Spleen (tissue), 11 donors: ENCODE data around the gene MAPK14. TPM values are rescaled to one million over a fixed set of nuclear protein-coding genes. Genes with fewer than 3 reads are reported as not detected.

ENCODE experiments used
- DNase-seq: peaks from one replicate; pipeline ENCODE4 v3.0.0-alpha.2; 2020
- H3K27ac ChIP-seq, 8 donors: fragments of 200-600 bp; sonication (generic) in 7 of 8; 1 replicate in 4 of 8; 2 replicates in 4 of 8; pipeline versions ENCODE4 v1.5.0 to v1.8.0; 2016 to 2021; ENCODE audit warnings: inconsistent platforms in 4 of 8, mild to moderate bottlenecking in 4 of 8, moderate library complexity in 1 of 8
- H3K27me3 ChIP-seq, 7 donors: fragments of 200-600 bp; sonication (generic) in 6 of 7; replicated peaks in 1 of 7; 1 replicate in 4 of 7; 2 replicates in 3 of 7; pipeline versions ENCODE4 v1.5.0 to v1.8.0; 2016 to 2021; ENCODE audit warnings: inconsistent platforms in 3 of 7, mild to moderate bottlenecking in 1 of 7
- H3K36me3 ChIP-seq, 6 donors: fragments of 200-600 bp; sonication (generic) in 5 of 6; 1 replicate in 4 of 6; 2 replicates in 2 of 6; pipeline versions ENCODE4 v1.5.0 to v1.8.0; 2016 to 2021; ENCODE audit warnings: inconsistent platforms in 2 of 6
- H3K4me1 ChIP-seq, 6 donors: fragments of 200-600 bp; sonication (generic) in 5 of 6; 1 replicate in 3 of 6; 2 replicates in 3 of 6; pipeline versions ENCODE4 v1.5.0 to v1.8.0; 2016 to 2021; ENCODE audit warnings: inconsistent platforms in 3 of 6
- H3K4me3 ChIP-seq, 8 donors: fragments of 200-600 bp; sonication (generic) in 7 of 8; 1 replicate in 4 of 8; 2 replicates in 4 of 8; pipeline versions ENCODE4 v1.5.0 to v1.8.0; 2016 to 2021; ENCODE audit warnings: inconsistent platforms in 4 of 8, mild to moderate bottlenecking in 4 of 8, moderate library complexity in 2 of 8
- H3K9me3 ChIP-seq, 8 donors: fragments of 200-600 bp; sonication (generic) in 7 of 8; 1 replicate in 4 of 8; 2 replicates in 4 of 8; pipeline versions ENCODE4 v1.5.0 to v1.8.0; 2016 to 2021; ENCODE audit warnings: inconsistent platforms in 4 of 8
- POLR2A ChIP-seq, 3 donors: fragments of 450-650 bp; IDR thresholded peaks; one replicate each; pipeline ENCODE4 v1.5.1; 2017; ENCODE audit warnings: antibody characterized with exemption in 3 of 3, mild to moderate bottlenecking in 1 of 3
- POLR2AphosphoS5 ChIP-seq, 3 donors: sonication (generic); formaldehyde crosslinking; IDR thresholded peaks; one replicate each; pipeline ENCODE4 v1.5.1; 2017; ENCODE audit warnings: antibody characterized with exemption in 3 of 3
- WGBS, 5 donors: extraction: QIAGEN DNeasy Blood & Tissue Kit in 3 of 5; methylation state at CpG; one replicate each; pipeline versions ENCODE4 v1.1.5 to v1.1.7; 2013 to 2018; 5-methylcytosine and 5-hydroxymethylcytosine counted together
- intact Hi-C: fragments of 100-400 bp; cut with DNase I; formaldehyde crosslinking; loops from one replicate; pipeline ENCODE4 v1.15.0; 2023; ENCODE audit warnings: low total_unique reads
- polyA plus RNA-seq, 3 donors: library from polyadenylated mRNA; stranded (reverse); fragments of 200-250 nt; gene quantifications; one replicate each; pipeline ENCODE4 v1.2.1, GENCODE V29; 2013
- total RNA-seq, 7 donors: library from RNA; depleted of rRNA in 3 of 7; stranded (reverse); fragments of >200 nt in 3 of 7; fragmentation: NEBNext Ultra II Directional in 4 of 7; extraction: Animal tissue kit (Norgen Biotek cat#: 25700) in 4 of 7; gene quantifications; one replicate each; pipeline versions ENCODE4 v1.1.0 to v1.2.1, GENCODE V29; 2016 to 2021
- TF ChIP-seq, protein P1 (sequence below), 11 experiments: fragments of 200-600 bp in 7 of 11; fragments of 450-650 bp in 4 of 11; sonication (generic) in 4 of 11; IDR thresholded peaks in 8 of 11; conservative IDR thresholded peaks in 3 of 11; 1 replicate in 7 of 11; 2 replicates in 4 of 11; pipeline versions ENCODE4 v1.4.0 to v1.8.0; 2016 to 2021; ENCODE audit warnings: antibody characterized with exemption in 11 of 11, inconsistent platforms in 4 of 11, mild to moderate bottlenecking in 1 of 11
- donor health status: healthy with polysubstance abuse.
- donor health status: DM: no; HTN: no; CAD: no; lungs with moderate emphysema.
- donor health status: DM: no; HTN: no; CAD: no.
- donor health status: Bipolar disorder and iron deficiency.
- donor health status: healthy.
- donor health status: DM: no; HTN: no; CAD: no.
- donor health status: DM: yes; HTN: yes; CAD: no.

The MAPK14 gene
- total and polyA plus RNA-seq, 10 donors = 13.9 to 242 (median 94.6) TPM

DNA sequence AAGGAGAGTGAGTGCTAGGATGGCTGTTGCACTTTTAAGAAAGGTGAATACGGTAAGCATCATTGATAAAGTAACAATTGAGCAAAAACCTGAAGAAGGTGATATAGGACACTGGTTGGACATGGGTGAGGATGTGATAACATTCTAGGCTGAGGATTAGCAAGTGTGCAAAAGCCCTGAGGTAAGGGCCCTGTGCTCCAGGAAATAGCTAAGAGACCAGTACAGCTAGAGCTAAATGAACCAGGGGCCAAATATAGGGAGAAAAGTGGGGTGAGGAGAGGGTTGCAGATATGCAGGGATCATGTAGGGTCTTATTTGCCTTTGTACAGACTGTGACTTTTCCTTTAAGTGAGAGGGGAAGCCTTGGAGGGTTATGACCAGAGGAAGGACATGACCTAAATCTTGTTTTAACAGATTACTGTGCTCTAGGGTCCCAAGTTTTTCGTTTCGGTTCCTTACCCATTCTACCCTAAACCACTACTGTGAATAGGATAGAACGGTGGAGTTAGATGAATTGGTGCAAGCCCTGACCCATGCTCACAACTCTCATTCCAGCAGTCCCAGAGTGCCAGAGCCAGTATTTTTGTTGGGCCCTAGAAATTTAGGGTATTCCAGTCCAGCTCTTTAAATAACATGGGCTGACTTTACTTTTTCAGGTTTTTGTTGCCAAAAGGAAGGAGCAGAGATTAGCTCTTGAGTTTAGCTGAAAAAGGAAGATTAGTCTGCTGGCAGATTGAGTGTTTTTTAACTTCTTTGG is 10.7 kb downstream of the MAPK14 start:
- Histone ChIP-seq H3K9me3 (no peaks in the 10 kb centered on the region), H3K4me1 (peaks cover 27 to 99% (median 82%) of the 10 kb centered on the region in 6 donors), H3K27me3 (no peaks in the 10 kb centered on the region), H3K4me3 (peak overlapping the region in 1 of 8 donors; percentile 17), H3K36me3 (peaks cover 0 to 6% (median 0%) of the 10 kb centered on the region in 6 donors), H3K27ac (peak overlapping the region in 6 of 8 donors; percentile 17 to 70 (median 38))
- WGBS, 5 donors = 25 to 41% (median 31%) methylated on average over 4 of the region's 4 CpGs
- TF ChIP-seq POLR2A (IDR thresholded peaks at IDR 0.05) = no peak
- TF ChIP-seq, protein P1, sequence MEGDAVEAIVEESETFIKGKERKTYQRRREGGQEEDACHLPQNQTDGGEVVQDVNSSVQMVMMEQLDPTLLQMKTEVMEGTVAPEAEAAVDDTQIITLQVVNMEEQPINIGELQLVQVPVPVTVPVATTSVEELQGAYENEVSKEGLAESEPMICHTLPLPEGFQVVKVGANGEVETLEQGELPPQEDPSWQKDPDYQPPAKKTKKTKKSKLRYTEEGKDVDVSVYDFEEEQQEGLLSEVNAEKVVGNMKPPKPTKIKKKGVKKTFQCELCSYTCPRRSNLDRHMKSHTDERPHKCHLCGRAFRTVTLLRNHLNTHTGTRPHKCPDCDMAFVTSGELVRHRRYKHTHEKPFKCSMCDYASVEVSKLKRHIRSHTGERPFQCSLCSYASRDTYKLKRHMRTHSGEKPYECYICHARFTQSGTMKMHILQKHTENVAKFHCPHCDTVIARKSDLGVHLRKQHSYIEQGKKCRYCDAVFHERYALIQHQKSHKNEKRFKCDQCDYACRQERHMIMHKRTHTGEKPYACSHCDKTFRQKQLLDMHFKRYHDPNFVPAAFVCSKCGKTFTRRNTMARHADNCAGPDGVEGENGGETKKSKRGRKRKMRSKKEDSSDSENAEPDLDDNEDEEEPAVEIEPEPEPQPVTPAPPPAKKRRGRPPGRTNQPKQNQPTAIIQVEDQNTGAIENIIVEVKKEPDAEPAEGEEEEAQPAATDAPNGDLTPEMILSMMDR (IDR thresholded peaks at IDR 0.05 in 8 of 11, conservative IDR thresholded peaks at IDR 0.05 in 3 of 11) = no peak
- DNase-seq = no peak
- intact Hi-C loops = no loop called here

DNA sequence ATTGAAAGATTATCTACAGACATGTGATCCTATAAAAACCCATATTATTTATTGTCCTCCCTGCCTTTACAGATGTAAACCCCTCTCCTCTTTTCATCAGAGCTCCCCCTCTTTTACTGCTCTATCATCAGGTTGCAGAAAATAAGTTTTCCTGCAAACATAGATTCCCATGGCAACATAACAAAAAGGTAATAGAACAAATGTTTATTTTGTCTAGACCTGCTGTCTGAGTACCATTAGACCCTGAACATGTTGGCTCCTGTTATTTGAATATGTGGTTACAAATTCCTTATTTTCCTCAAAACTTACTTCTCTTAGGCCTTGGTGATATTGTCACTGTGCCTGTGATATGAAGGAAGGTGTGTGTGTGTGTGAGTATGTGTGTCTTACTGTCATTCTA is 11.5 kb downstream of the MAPK14 start:
- H3K27me3 ChIP-seq = no peaks in the 10 kb centered on the region
- TF ChIP-seq, protein P1 (IDR thresholded peaks at IDR 0.05 in 8 of 11, conservative IDR thresholded peaks at IDR 0.05 in 3 of 11) = no peak
- TF ChIP-seq POLR2A (IDR thresholded peaks at IDR 0.05) (no peak), POLR2AphosphoS5 (IDR thresholded peaks at IDR 0.05) (no peak)
- peaks cover 0 to 8% (median 0%) of the 10 kb centered on the region in 6 donors for H3K36me3 ChIP-seq
- H3K4me3 ChIP-seq = no peak overlapping the region
- H3K9me3 ChIP-seq = no peaks in the 10 kb centered on the region
- no peak for DNase-seq
- peak overlapping the region in 2 of 8 donors; percentile 26 to 27 for H3K27ac ChIP-seq
- intact Hi-C loops = no loop called here
- peaks cover 27 to 94% (median 74%) of the 10 kb centered on the region in 6 donors for H3K4me1 ChIP-seq

DNA sequence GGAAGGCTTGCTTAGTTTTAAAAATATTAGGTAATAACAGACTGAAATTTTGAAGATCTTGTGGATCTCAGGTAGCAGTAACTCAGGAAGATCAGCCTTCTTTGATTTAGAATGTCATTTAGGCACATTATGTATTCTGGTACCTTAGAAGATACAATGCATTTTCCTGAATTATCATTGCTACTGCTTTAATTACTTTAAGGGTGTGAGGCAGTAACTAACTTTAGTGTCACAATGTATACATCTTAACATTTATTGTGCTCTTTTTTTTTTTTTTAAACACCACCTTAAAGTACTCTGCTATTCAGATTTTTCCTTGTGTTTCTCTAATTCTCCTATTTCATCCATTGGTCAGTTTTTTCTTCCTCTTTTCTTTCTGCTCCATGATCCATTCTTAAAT is 13.3 kb downstream of the MAPK14 start:
- peaks cover 0 to 9% (median 0%) of the 10 kb centered on the region in 6 donors for H3K36me3 ChIP-seq

More for the DNA sequence above, 13.3 kb downstream of the MAPK14 start:
- H3K27ac ChIP-seq = no peak overlapping the region
- peaks cover 25 to 87% (median 57%) of the 10 kb centered on the region in 6 donors for H3K4me1 ChIP-seq
- DNase-seq = no peak
- no peak for TF ChIP-seq POLR2A (IDR thresholded peaks at IDR 0.05)
- no peak for TF ChIP-seq POLR2AphosphoS5 (IDR thresholded peaks at IDR 0.05)
- TF ChIP-seq, protein P1 (IDR thresholded peaks at IDR 0.05 in 8 of 11, conservative IDR thresholded peaks at IDR 0.05 in 3 of 11) = no peak
- H3K9me3 ChIP-seq = no peaks in the 10 kb centered on the region
- no peak overlapping the region for H3K4me3 ChIP-seq
- intact Hi-C loops = no loop called here
- H3K27me3 ChIP-seq = no peaks in the 10 kb centered on the region
